ENCODE measurements around the gene MLLT6.

DNA sequence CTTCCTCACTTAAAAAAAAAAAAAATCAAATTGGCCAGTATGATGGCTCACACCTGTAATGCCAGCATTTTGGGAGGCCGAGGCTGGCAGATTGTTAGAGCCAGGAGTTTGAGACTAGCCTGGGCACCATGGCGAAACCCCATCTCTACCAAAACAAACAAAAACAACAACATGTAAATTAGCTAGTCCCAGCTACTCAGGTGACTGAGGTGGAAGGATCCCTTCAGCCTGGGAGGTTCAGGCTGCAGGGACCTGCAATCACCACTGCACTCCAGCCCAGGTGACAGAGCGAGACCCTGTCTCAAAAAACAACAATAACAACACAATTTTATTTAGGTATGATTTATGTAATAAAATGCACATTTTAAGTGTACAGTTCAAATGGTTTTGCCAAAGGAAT is 24.0 kb upstream of the MLLT6 start:
- TF ChIP-seq, protein P1, sequence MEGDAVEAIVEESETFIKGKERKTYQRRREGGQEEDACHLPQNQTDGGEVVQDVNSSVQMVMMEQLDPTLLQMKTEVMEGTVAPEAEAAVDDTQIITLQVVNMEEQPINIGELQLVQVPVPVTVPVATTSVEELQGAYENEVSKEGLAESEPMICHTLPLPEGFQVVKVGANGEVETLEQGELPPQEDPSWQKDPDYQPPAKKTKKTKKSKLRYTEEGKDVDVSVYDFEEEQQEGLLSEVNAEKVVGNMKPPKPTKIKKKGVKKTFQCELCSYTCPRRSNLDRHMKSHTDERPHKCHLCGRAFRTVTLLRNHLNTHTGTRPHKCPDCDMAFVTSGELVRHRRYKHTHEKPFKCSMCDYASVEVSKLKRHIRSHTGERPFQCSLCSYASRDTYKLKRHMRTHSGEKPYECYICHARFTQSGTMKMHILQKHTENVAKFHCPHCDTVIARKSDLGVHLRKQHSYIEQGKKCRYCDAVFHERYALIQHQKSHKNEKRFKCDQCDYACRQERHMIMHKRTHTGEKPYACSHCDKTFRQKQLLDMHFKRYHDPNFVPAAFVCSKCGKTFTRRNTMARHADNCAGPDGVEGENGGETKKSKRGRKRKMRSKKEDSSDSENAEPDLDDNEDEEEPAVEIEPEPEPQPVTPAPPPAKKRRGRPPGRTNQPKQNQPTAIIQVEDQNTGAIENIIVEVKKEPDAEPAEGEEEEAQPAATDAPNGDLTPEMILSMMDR (conservative IDR thresholded peaks at IDR 0.05; ENCODE audit: low read length) = no peak
- TF ChIP-seq EZH2phosphoT487 (IDR thresholded peaks at IDR 0.05; ENCODE audit: borderline replicate concordance) = no peak

Measured in Loucy (cell line).